CD14-positive monocyte (primary cell): Measurements from ENCODE around the gene PFKFB4. TPM values are rescaled to one million over a fixed set of nuclear protein-coding genes. Genes with fewer than 3 reads are reported as not detected.

Experiments used
- DNase-seq, 3 donors: peaks; one replicate each; pipeline ENCODE4 v3.0.0-alpha.2; 2011 to 2022
- H2AFZ ChIP-seq: 2 replicates; pipeline ENCODE4 v1.6.0; 2012; ENCODE audit warnings: mild to moderate bottlenecking, low read depth, low read length, inconsistent platforms; ENCODE audit not compliant: insufficient read depth, poor library complexity, severe bottlenecking
- H3K27ac ChIP-seq, 2 donors: 1 replicate in 1 of 2; 2 replicates in 1 of 2; pipeline ENCODE4 v1.5.1; 2012 to 2013; ENCODE audit warnings: low read length in 2 of 2, control low read depth in 1 of 2, inconsistent platforms in 1 of 2, low read depth in 1 of 2, mild to moderate bottlenecking in 1 of 2
- H3K27me3 ChIP-seq, 2 donors: one replicate each; pipeline versions ENCODE4 v1.6.0 to v1.6.1; 2011 to 2013; ENCODE audit warnings: low read length in 2 of 2; ENCODE audit not compliant: control insufficient read depth in 2 of 2, insufficient read depth in 2 of 2
- H3K36me3 ChIP-seq, 2 donors: replicated peaks in 1 of 2; 1 replicate in 1 of 2; 2 replicates in 1 of 2; pipeline versions ENCODE4 v1.5.1 to v1.6.1; 2012 to 2013; ENCODE audit warnings: low read length in 2 of 2, control low read depth in 1 of 2, inconsistent platforms in 1 of 2, mild to moderate bottlenecking in 1 of 2; ENCODE audit not compliant: insufficient read depth in 2 of 2, control insufficient read depth in 1 of 2
- H3K4me1 ChIP-seq, 2 donors: 1 replicate in 1 of 2; 2 replicates in 1 of 2; pipeline versions ENCODE4 v1.5.1 to v1.6.1; 2012 to 2013; ENCODE audit warnings: low read length in 2 of 2, control low read depth in 1 of 2, inconsistent platforms in 1 of 2, mild to moderate bottlenecking in 1 of 2, moderate library complexity in 1 of 2; ENCODE audit not compliant: insufficient read depth in 2 of 2, control insufficient read depth in 1 of 2
- H3K4me2 ChIP-seq: replicated peaks from 2 replicates; pipeline ENCODE3; 2012; ENCODE audit warnings: low read length, moderate library complexity, mild to moderate bottlenecking; ENCODE audit not compliant: poor library complexity, severe bottlenecking; ENCODE audit errors: extremely low read depth
- H3K4me3 ChIP-seq, 3 experiments: fragments of 200-600 bp in 1 of 3; sonication (generic) in 1 of 3; replicated peaks in 1 of 3; 1 replicate in 2 of 3; 2 replicates in 1 of 3; pipeline ENCODE4 v1.5.1; 2011 to 2013; ENCODE audit warnings: low read length in 3 of 3, mild to moderate bottlenecking in 3 of 3, control low read depth in 2 of 3, low read depth in 2 of 3, inconsistent platforms in 1 of 3, moderate library complexity in 1 of 3
- H3K79me2 ChIP-seq: 2 replicates; pipeline ENCODE4 v1.6.0; 2012; ENCODE audit warnings: mild to moderate bottlenecking, control low read depth, inconsistent platforms, low read length, moderate library complexity; ENCODE audit not compliant: insufficient read depth
- H3K9ac ChIP-seq: 2 replicates; pipeline ENCODE4 v1.6.0; 2017; ENCODE audit warnings: low read length, mild to moderate bottlenecking; ENCODE audit not compliant: insufficient read depth, poor library complexity, severe bottlenecking
- H3K9me3 ChIP-seq, 2 donors: replicated peaks in 1 of 2; 1 replicate in 1 of 2; 2 replicates in 1 of 2; pipeline versions ENCODE4 v1.5.1 to v1.6.1; 2012 to 2013; ENCODE audit warnings: low read length in 2 of 2, control low read depth in 1 of 2; ENCODE audit not compliant: control insufficient read depth in 1 of 2, insufficient read depth in 1 of 2
- H4K20me1 ChIP-seq: 2 replicates; pipeline ENCODE4 v1.6.0; 2012; ENCODE audit warnings: mild to moderate bottlenecking, low read length, control low read depth, moderate library complexity; ENCODE audit not compliant: insufficient read depth
- H3K27ac Mint-ChIP-seq, 7 donors: one replicate each; pipeline ENCODE4 v1.8.0; 2020; ENCODE audit warnings: mild to moderate bottlenecking in 7 of 7, mixed read lengths in 7 of 7, moderate library complexity in 6 of 7, inconsistent platforms in 2 of 7
- H3K27me3 Mint-ChIP-seq, 3 donors: one replicate each; pipeline ENCODE4 v1.8.0; 2021 to 2022; ENCODE audit warnings: low read depth in 3 of 3, mild to moderate bottlenecking in 3 of 3, mixed read lengths in 3 of 3, moderate library complexity in 3 of 3, inconsistent platforms in 1 of 3
- H3K36me3 Mint-ChIP-seq, 2 donors: one replicate each; pipeline ENCODE4 v1.8.0; 2020; ENCODE audit warnings: mixed read lengths in 2 of 2, inconsistent platforms in 1 of 2, mild to moderate bottlenecking in 1 of 2
- H3K4me1 Mint-ChIP-seq: one replicate; pipeline ENCODE4 v1.8.0; 2020; ENCODE audit warnings: mild to moderate bottlenecking, mixed read lengths
- H3K4me3 Mint-ChIP-seq, 2 donors: one replicate each; pipeline ENCODE4 v1.8.0; 2020; ENCODE audit warnings: mild to moderate bottlenecking in 2 of 2, mixed read lengths in 2 of 2, moderate library complexity in 1 of 2
- H3K9me3 Mint-ChIP-seq, 7 donors: one replicate each; pipeline ENCODE4 v1.8.0; 2020 to 2022; ENCODE audit warnings: mixed read lengths in 7 of 7, mild to moderate bottlenecking in 6 of 7, moderate library complexity in 6 of 7, inconsistent platforms in 2 of 7
- CTCF ChIP-seq: fragments of 200-600 bp; IDR thresholded peaks from one replicate; pipeline ENCODE4 v1.8.0; 2022; ENCODE audit warnings: antibody characterized with exemption, mild to moderate bottlenecking
- WGBS: methylation state at CpG from one replicate; pipeline ENCODE4 v1.1.5; 2013; ENCODE audit warnings: missing lambda C conversion rate; ENCODE audit not compliant: insufficient coverage; 5-methylcytosine and 5-hydroxymethylcytosine counted together
- intact Hi-C, 2 donors: fragments of 100-400 bp; cut with micrococcal nuclease; formaldehyde crosslinking; loops; one replicate each; pipeline versions ENCODE4 v1.15.0 to v1.15.1; 2023
- polyA plus RNA-seq, 3 donors: library from polyadenylated mRNA; depleted of rRNA in 1 of 3; unstranded in 2 of 3; stranded (reverse) in 1 of 3; fragments of 300-500 nt in 2 of 3; fragments of >200 nt in 1 of 3; fragmentation: Illumina TruSeq in 2 of 3; gene quantifications; 1 replicate in 2 of 3; 2 replicates in 1 of 3; pipeline ENCODE4 v1.2.3, GENCODE V29; 2012 to 2021

Gene PFKFB4
- polyA plus RNA-seq, 3 donors, result 32.2 to 44.9 (median 34.9) TPM

- Mint-ChIP-seq H3K27me3 (peaks cover 0 to 1% (median 0%) of the 10 kb centered on the region in 3 donors), H3K36me3 (peaks cover 44 to 71% of the 10 kb centered on the region in 2 donors), H3K27ac (peak overlapping the region in 2 of 7 donors; percentile 57 to 59), H3K4me3 (no peak overlapping the region), H3K9me3 (no peaks in the 10 kb centered on the region), H3K4me1 (peaks cover 18% of the 10 kb centered on the region)
- Histone ChIP-seq H3K27ac (no peak overlapping the region), H3K4me3 (no peak overlapping the region), H3K79me2 (peaks cover 5% of the 10 kb centered on the region), H2AFZ (no peak overlapping the region), H3K4me1 (peaks cover 8% of the 10 kb centered on the region in 2 donors), H4K20me1 (peaks cover 19% of the 10 kb centered on the region), H3K9ac (no peak overlapping the region), H3K27me3 (no peaks in the 10 kb centered on the region), H3K36me3 (peaks cover 16 to 50% of the 10 kb centered on the region in 2 donors), H3K4me2 (no peak overlapping the region), H3K9me3 (no peaks in the 10 kb centered on the region)
- TF ChIP-seq CTCF, result no peak
- no peak for DNase-seq
- intact Hi-C loops, result no loop called here
- WGBS, result 95% methylated on average over 6 of the region's 9 CpGs
Measured at GRCh38 chr3:48477959-48478520, 78.6 kb downstream of the PFKFB4 start.

DNA sequence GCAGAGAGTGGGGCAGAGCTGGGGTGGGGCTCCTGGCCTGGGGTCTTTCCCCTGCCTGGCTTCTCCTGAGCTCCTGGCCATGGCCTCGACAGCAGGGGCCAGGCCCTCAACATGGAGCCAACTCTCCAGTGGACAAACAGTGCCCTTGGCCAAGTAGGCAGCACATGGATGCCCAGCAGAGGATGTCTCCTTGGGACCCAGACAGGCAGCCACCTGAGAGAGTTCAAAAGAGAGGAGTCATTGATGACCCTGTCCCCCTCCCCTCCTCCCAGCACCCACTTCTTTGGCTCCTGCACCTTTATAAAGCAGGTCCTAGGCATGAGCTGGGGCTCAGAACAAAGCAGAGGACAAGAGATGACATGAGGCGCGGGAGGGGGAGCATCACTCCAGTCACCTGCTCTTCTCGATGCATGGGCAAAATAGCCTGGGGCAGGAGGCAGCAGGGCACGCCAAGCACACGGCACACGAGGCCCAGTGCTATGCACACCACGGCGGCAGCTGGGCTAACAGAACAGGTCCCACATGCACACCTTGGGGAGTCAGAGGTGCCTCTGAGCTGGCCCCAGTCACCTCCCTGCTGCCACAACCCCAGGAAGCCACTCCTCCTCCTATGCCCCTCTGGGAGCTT is 80.1 kb downstream of the PFKFB4 start:
- Mint-ChIP-seq H3K27me3 (peaks cover 0 to under 1% (median 0%) of the 10 kb centered on the region in 3 donors), H3K9me3 (no peaks in the 10 kb centered on the region), H3K36me3 (peaks cover 43 to 63% of the 10 kb centered on the region in 2 donors), H3K27ac (peak overlapping the region in 2 of 7 donors; percentile 35 to 36), H3K4me1 (peaks cover 23% of the 10 kb centered on the region), H3K4me3 (no peak overlapping the region)
- WGBS, result 96% methylated on average over 9 of the region's 9 CpGs
- H4K20me1 ChIP-seq, result peaks cover 19% of the 10 kb centered on the region
- peaks cover 16 to 50% of the 10 kb centered on the region in 2 donors for H3K36me3 ChIP-seq
- H2AFZ ChIP-seq, result no peak overlapping the region
- H3K4me3 ChIP-seq, result no peak overlapping the region
- DNase-seq, result no peak
- H3K9ac ChIP-seq, result no peak overlapping the region
- no peak overlapping the region for H3K27ac ChIP-seq
- intact Hi-C loops, result no loop called here
- no peak overlapping the region for H3K4me2 ChIP-seq
- no peaks in the 10 kb centered on the region for H3K27me3 ChIP-seq
- peaks cover 18 to 23% of the 10 kb centered on the region in 2 donors for H3K4me1 ChIP-seq
- no peak for TF ChIP-seq CTCF
- H3K9me3 ChIP-seq, result no peaks in the 10 kb centered on the region
- peaks cover 17% of the 10 kb centered on the region for H3K79me2 ChIP-seq
